Mesothelial cell of epicardium (in vitro differentiated cells): Measurements from ENCODE around the gene EWSR1. TPM values are rescaled to one million over a fixed set of nuclear protein-coding genes. Genes with fewer than 3 reads are reported as not detected.

Source experiments
- DNase-seq, 2 experiments: peaks; one replicate each; pipeline ENCODE4 v3.0.0; 2021; ENCODE audit warnings: low spot score in 2 of 2; ENCODE audit not compliant: unreplicated experiment in 2 of 2
- H3K27ac Mint-ChIP-seq: 2 replicates; pipeline ENCODE4 v1.8.0; 2021; ENCODE audit warnings: mixed read lengths
- H3K27me3 Mint-ChIP-seq: 2 replicates; pipeline ENCODE4 v1.8.0; 2021; ENCODE audit warnings: low read depth, mixed read lengths
- H3K36me3 Mint-ChIP-seq: 2 replicates; pipeline ENCODE4 v1.8.0; 2021; ENCODE audit warnings: mixed read lengths
- H3K4me1 Mint-ChIP-seq: 2 replicates; pipeline ENCODE4 v1.8.0; 2021; ENCODE audit warnings: mixed read lengths
- H3K4me3 Mint-ChIP-seq: 2 replicates; pipeline ENCODE4 v1.8.0; 2021; ENCODE audit warnings: mild to moderate bottlenecking, moderate library complexity, mixed read lengths
- H3K9me3 Mint-ChIP-seq: 2 replicates; pipeline ENCODE4 v1.8.0; 2021; ENCODE audit warnings: mixed read lengths
- CTCF ChIP-seq: fragments of 200-600 bp; sonication (generic); IDR thresholded peaks from one replicate; pipeline ENCODE4 v1.5.0; 2021; ENCODE audit warnings: antibody characterized with exemption; ENCODE audit not compliant: unreplicated experiment
- total RNA-seq: library from RNA; stranded (reverse); gene quantifications from 3 replicates; pipeline ENCODE4 v1.2.1, GENCODE V29; 2021

EWSR1 gene
- total RNA-seq, 1 donor from 2014 or later: 381 TPM

- no peak for TF ChIP-seq CTCF
- H3K27me3 Mint-ChIP-seq: no peaks in the 10 kb centered on the region
- H3K36me3 Mint-ChIP-seq: peaks cover 5% of the 10 kb centered on the region
- H3K4me3 Mint-ChIP-seq: no peak overlapping the region
- no peak for DNase-seq
- peaks cover 14% of the 10 kb centered on the region for H3K4me1 Mint-ChIP-seq
- H3K9me3 Mint-ChIP-seq: no peaks in the 10 kb centered on the region
- H3K27ac Mint-ChIP-seq: no peak overlapping the region
Observed at GRCh38 chr22:29327089-29327764, 59.2 kb downstream of the EWSR1 start.

GRCh38 chr22:29328055-29328454 is 60.0 kb downstream of the EWSR1 start:
- Mint-ChIP-seq H3K4me1 (peaks cover 14% of the 10 kb centered on the region), H3K27me3 (no peaks in the 10 kb centered on the region), H3K9me3 (no peaks in the 10 kb centered on the region), H3K4me3 (no peak overlapping the region), H3K36me3 (peaks cover 5% of the 10 kb centered on the region), H3K27ac (no peak overlapping the region)
- DNase-seq: no peak
- TF ChIP-seq CTCF: peak; percentile 14

GRCh38 chr22:29328566-29329500 is 60.8 kb downstream of the EWSR1 start:
- peak overlapping the region; percentile 15 for H3K27ac Mint-ChIP-seq
- H3K4me1 Mint-ChIP-seq: peaks cover 14% of the 10 kb centered on the region
- no peak for TF ChIP-seq CTCF
- no peak for DNase-seq
- H3K27me3 Mint-ChIP-seq: no peaks in the 10 kb centered on the region
- peaks cover 8% of the 10 kb centered on the region for H3K36me3 Mint-ChIP-seq
- no peaks in the 10 kb centered on the region for H3K9me3 Mint-ChIP-seq
- no peak overlapping the region for H3K4me3 Mint-ChIP-seq

GRCh38 chr22:29329581-29329980 is 61.5 kb downstream of the EWSR1 start:
- DNase-seq: no peak
- no peaks in the 10 kb centered on the region for H3K9me3 Mint-ChIP-seq
- H3K27ac Mint-ChIP-seq: peak overlapping the region; percentile 15
- H3K4me3 Mint-ChIP-seq: no peak overlapping the region
- no peaks in the 10 kb centered on the region for H3K27me3 Mint-ChIP-seq
- no peak for TF ChIP-seq CTCF
- H3K4me1 Mint-ChIP-seq: peaks cover 14% of the 10 kb centered on the region
- H3K36me3 Mint-ChIP-seq: peaks cover 8% of the 10 kb centered on the region

GRCh38 chr22:29330291-29330690 is 62.2 kb downstream of the EWSR1 start:
- H3K9me3 Mint-ChIP-seq: no peaks in the 10 kb centered on the region
- H3K27ac Mint-ChIP-seq: no peak overlapping the region
- H3K27me3 Mint-ChIP-seq: no peaks in the 10 kb centered on the region
- peaks cover 8% of the 10 kb centered on the region for H3K36me3 Mint-ChIP-seq
- TF ChIP-seq CTCF: no peak
- no peak for DNase-seq
- H3K4me3 Mint-ChIP-seq: no peak overlapping the region
- H3K4me1 Mint-ChIP-seq: peaks cover 14% of the 10 kb centered on the region
